HG03442 (cell line): Measurements from ENCODE around the gene CASP2.
"Not testable (repeated sequence)": the region's sequence is repeated elsewhere in the genome, so short reads cannot be mapped to it uniquely, and the experiment has no call there.

Experiments used
- ATAC-seq: cut with Tn5 transposase; IDR thresholded peaks from one replicate; pipeline ENCODE4 v1.9.1; 2021; ENCODE audit warnings: mild to moderate bottlenecking, moderate library complexity; ENCODE audit not compliant: unreplicated experiment

CASP2 gene

GRCh38 chr7:143289888-143290287 is 1.7 kb downstream of the CASP2 start:
- ATAC-seq: not testable (repeated sequence)

GRCh38 chr7:143290293-143290692 is 2.1 kb downstream of the CASP2 start:
- no peak for ATAC-seq

- ATAC-seq: no peak
Measured at GRCh38 chr7:143292876-143293275, 4.7 kb downstream of the CASP2 start.

DNA sequence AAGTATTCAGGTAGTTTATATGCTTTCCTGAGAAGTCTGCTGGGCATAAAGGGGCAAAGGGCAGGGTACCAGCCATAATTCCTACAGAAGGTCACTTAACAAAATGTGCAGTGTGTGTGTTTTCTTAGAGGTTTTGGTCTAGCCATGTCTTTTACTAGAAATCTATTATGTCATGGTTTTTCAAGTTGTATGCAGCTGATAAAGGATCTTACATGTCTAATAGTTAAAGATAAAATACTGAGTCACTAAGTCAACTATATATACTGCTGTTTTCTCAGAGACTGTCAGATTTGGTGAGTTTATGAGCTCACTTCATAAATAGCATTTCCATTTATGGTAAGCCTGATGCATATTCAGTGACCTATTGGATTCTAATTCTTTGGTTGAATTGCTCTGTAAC is 7.7 kb downstream of the CASP2 start:
- ATAC-seq: no peak

GRCh38 chr7:143296686-143297085 is 8.5 kb downstream of the CASP2 start:
- ATAC-seq: no peak

DNA sequence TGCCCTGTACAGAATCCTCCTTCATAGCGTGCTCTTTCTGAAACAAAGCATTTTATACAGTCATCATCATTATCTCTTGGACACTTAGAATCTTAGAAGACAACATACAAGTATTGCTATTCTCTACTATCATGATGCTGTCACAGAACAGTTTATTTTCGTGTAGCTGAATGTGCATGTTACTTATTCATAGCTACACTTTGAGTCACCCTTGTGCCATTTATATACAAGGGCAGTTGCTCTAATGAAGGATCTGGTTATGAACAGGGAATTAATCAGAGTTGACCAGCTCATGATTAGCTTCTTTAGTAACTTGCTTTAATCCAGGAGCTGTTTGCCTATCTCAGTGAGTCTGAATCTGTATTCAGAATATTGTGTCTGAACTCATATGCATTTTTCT is 11.2 kb downstream of the CASP2 start:
- no peak for ATAC-seq

- ATAC-seq: no peak
Measured at GRCh38 chr7:143299840-143300239, 11.7 kb downstream of the CASP2 start.

GRCh38 chr7:143300959-143301935 is 13.1 kb downstream of the CASP2 start:
- no peak for ATAC-seq

DNA sequence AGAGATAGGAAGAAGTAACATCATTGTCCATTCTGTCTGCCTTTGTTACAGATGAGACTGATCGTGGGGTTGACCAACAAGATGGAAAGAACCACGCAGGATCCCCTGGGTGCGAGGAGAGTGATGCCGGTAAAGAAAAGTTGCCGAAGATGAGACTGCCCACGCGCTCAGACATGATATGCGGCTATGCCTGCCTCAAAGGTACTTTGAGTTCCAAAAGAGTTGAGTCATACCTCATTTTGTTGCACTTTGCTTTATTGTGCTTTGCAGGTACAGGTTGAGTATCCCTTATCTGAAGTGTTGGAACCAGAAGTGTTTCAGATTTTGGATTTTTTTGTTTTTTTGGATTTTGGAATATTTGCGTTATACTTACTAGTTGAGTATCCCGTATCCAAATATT is 15.6 kb downstream of the CASP2 start:
- ATAC-seq: no peak

GRCh38 chr7:143304938-143305337 is 16.8 kb downstream of the CASP2 start:
- ATAC-seq: no peak

DNA sequence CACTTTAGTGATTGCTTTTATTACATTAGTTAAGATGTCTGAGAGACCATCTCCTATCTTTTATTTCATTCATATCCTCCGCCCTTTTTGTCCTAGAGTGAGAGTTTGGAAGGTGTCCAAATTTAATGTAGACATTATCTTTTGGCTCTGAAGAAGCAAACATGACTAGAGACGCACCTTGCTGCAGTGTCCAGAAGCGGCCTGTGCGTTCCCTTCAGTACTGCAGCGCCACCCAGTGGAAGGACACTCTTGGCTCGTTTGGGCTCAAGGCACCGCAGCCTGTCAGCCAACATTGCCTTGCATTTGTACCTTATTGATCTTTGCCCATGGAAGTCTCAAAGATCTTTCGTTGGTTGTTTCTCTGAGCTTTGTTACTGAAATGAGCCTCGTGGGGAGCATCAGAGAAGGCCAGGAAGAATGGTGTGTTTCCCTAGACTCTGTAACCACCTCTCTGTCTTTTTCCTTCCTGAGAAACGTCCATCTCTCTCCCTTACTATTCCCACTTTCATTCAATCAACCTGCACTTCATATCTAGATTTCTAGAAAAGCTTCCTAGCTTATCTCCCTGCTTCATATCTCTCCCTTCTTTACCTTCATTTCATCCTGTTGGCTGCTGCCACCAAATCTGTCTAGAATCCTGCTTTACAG is 17.4 kb downstream of the CASP2 start:
- no peak for ATAC-seq

GRCh38 chr7:143308632-143309031 is 20.5 kb downstream of the CASP2 start:
- no peak for ATAC-seq

DNA sequence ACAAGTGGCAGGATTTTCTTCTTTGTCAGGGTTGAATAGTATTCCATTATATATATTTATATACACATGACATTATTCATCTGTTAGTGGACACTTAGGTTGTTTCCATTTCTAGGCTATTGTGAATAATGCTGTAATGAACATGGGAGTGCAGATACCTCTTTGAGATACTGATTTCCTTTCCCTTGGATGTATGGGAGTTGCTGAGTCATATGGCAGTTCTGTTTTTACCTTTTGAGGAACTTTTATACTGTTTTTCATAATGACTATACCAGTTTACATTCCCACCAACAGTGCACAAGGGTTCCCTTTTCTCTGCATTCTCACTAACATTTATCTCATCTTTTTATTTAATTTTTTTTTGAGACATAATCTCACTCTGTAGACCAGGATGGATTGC is 26.0 kb downstream of the CASP2 start:
- ATAC-seq: no peak

- ATAC-seq: no peak
Measured at GRCh38 chr7:143315776-143316175, 27.6 kb downstream of the CASP2 start, which contains the start of gene CLCN1. CLCN1 (plus strand) TSS chr7:143316111; CDS start chr7:143316213, 102 bp downstream.

DNA sequence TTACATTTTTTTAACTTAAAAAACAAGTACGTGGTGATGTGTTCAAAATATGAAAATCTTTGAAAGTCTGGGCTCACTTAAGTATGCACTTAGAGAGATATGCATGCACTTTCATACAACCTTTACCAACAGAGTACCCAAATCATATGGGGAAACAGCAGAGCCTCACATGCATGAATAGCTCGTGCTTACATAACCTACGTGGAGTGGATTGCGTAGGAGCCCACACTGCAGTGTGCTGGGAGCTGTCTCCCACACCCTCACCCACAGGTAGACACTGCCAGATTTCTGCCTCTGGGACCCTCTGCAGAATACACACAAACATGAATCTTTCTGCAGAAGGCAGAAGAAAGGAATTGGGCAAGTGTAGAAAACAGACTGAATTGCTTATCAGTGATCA is 28.3 kb downstream of the CASP2 start:
- ATAC-seq: no peak

GRCh38 chr7:143318661-143319060 is 30.5 kb downstream of the CASP2 start:
- ATAC-seq: no peak

GRCh38 chr7:143320620-143321019 is 32.5 kb downstream of the CASP2 start:
- no peak for ATAC-seq

- no peak for ATAC-seq
Measured at GRCh38 chr7:143321242-143321641, 33.1 kb downstream of the CASP2 start.

- ATAC-seq: no peak
Measured at GRCh38 chr7:143321734-143322133, 33.6 kb downstream of the CASP2 start.

DNA sequence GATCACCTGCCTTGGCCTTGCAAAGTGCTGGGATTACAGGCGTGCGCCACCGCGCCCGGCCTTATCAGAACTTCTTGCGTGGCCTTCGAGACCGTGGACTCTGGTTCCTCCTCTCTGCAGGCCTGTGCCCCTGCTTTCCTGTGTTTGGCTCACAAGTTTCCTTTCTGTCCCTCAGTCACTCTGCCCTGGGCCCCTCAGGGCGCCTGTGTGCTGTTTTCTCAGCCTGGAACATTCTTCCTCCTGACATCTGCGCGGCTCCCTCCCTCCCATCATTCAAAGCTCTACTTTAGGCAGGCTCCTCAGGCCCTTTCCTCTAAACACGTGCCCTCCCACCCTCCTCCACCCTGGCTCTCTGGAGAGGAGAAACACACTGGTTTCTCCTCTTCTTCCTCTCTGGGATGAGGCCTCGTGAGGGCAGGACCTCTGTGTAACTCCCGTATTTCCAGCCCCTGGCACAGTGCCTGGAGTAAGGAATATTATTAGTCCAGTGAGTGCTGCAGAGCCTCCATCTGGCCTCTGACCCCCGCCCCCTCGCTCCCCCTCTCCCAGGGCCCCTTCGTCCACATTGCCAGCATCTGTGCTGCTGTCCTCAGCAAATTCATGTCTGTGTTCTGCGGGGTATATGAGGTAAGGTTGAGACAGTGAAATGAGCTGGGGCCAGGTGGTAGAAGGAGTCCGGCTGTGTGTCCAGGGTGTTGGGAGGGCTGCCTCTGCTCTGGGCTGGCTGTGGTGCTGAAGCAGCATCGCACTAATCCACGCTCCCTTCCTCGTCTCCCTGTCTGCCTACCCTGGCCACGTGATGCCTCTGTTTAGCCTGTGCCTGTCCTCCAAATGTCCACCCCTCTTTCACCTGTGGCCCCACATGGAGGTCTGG is 34.8 kb downstream of the CASP2 start:
- ATAC-seq: no peak

DNA sequence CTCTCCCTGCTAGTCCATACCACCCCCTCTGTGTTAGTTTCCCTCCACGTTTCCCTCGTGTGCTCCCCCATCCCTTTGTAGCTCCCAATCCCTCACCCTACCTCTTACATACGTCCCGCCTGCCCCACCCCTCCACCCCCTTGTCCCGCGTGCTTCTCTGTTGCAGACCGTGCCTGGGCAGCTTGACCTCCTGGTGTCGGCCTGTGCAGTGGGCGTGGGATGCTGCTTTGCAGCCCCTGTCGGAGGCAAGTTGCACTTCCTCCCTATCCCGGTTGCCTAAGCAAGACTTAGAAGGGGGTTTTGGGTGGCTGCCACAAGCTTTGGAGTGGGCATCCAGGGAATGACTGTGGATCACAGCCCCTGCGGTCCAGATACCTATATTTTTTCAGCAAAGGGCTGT is 35.5 kb downstream of the CASP2 start:
- no peak for ATAC-seq
